CD14-positive monocyte (primary cell): Measurements from ENCODE around the gene HSPB1. TPM values are rescaled to one million over a fixed set of nuclear protein-coding genes. Genes with fewer than 3 reads are reported as not detected.

Experiments
- DNase-seq, 3 donors: peaks; one replicate each; pipeline ENCODE4 v3.0.0-alpha.2; 2011 to 2022
- H2AFZ ChIP-seq: 2 replicates; pipeline ENCODE4 v1.6.0; 2012; ENCODE audit warnings: mild to moderate bottlenecking, low read depth, low read length, inconsistent platforms; ENCODE audit not compliant: insufficient read depth, poor library complexity, severe bottlenecking
- H3K27ac ChIP-seq, 2 donors: 1 replicate in 1 of 2; 2 replicates in 1 of 2; pipeline ENCODE4 v1.5.1; 2012 to 2013; ENCODE audit warnings: low read length in 2 of 2, control low read depth in 1 of 2, inconsistent platforms in 1 of 2, low read depth in 1 of 2, mild to moderate bottlenecking in 1 of 2
- H3K27me3 ChIP-seq, 2 donors: one replicate each; pipeline versions ENCODE4 v1.6.0 to v1.6.1; 2011 to 2013; ENCODE audit warnings: low read length in 2 of 2; ENCODE audit not compliant: control insufficient read depth in 2 of 2, insufficient read depth in 2 of 2
- H3K36me3 ChIP-seq, 2 donors: replicated peaks in 1 of 2; 1 replicate in 1 of 2; 2 replicates in 1 of 2; pipeline versions ENCODE4 v1.5.1 to v1.6.1; 2012 to 2013; ENCODE audit warnings: low read length in 2 of 2, control low read depth in 1 of 2, inconsistent platforms in 1 of 2, mild to moderate bottlenecking in 1 of 2; ENCODE audit not compliant: insufficient read depth in 2 of 2, control insufficient read depth in 1 of 2
- H3K4me1 ChIP-seq, 2 donors: 1 replicate in 1 of 2; 2 replicates in 1 of 2; pipeline versions ENCODE4 v1.5.1 to v1.6.1; 2012 to 2013; ENCODE audit warnings: low read length in 2 of 2, control low read depth in 1 of 2, inconsistent platforms in 1 of 2, mild to moderate bottlenecking in 1 of 2, moderate library complexity in 1 of 2; ENCODE audit not compliant: insufficient read depth in 2 of 2, control insufficient read depth in 1 of 2
- H3K4me2 ChIP-seq: replicated peaks from 2 replicates; pipeline ENCODE3; 2012; ENCODE audit warnings: low read length, moderate library complexity, mild to moderate bottlenecking; ENCODE audit not compliant: poor library complexity, severe bottlenecking; ENCODE audit errors: extremely low read depth
- H3K4me3 ChIP-seq, 3 experiments: fragments of 200-600 bp in 1 of 3; sonication (generic) in 1 of 3; replicated peaks in 1 of 3; 1 replicate in 2 of 3; 2 replicates in 1 of 3; pipeline ENCODE4 v1.5.1; 2011 to 2013; ENCODE audit warnings: low read length in 3 of 3, mild to moderate bottlenecking in 3 of 3, control low read depth in 2 of 3, low read depth in 2 of 3, inconsistent platforms in 1 of 3, moderate library complexity in 1 of 3
- H3K79me2 ChIP-seq: 2 replicates; pipeline ENCODE4 v1.6.0; 2012; ENCODE audit warnings: mild to moderate bottlenecking, control low read depth, inconsistent platforms, low read length, moderate library complexity; ENCODE audit not compliant: insufficient read depth
- H3K9ac ChIP-seq: 2 replicates; pipeline ENCODE4 v1.6.0; 2017; ENCODE audit warnings: low read length, mild to moderate bottlenecking; ENCODE audit not compliant: insufficient read depth, poor library complexity, severe bottlenecking
- H3K9me3 ChIP-seq, 2 donors: replicated peaks in 1 of 2; 1 replicate in 1 of 2; 2 replicates in 1 of 2; pipeline versions ENCODE4 v1.5.1 to v1.6.1; 2012 to 2013; ENCODE audit warnings: low read length in 2 of 2, control low read depth in 1 of 2; ENCODE audit not compliant: control insufficient read depth in 1 of 2, insufficient read depth in 1 of 2
- H4K20me1 ChIP-seq: 2 replicates; pipeline ENCODE4 v1.6.0; 2012; ENCODE audit warnings: mild to moderate bottlenecking, low read length, control low read depth, moderate library complexity; ENCODE audit not compliant: insufficient read depth
- H3K27ac Mint-ChIP-seq, 7 donors: one replicate each; pipeline ENCODE4 v1.8.0; 2020; ENCODE audit warnings: mild to moderate bottlenecking in 7 of 7, mixed read lengths in 7 of 7, moderate library complexity in 6 of 7, inconsistent platforms in 2 of 7
- H3K27me3 Mint-ChIP-seq, 3 donors: one replicate each; pipeline ENCODE4 v1.8.0; 2021 to 2022; ENCODE audit warnings: low read depth in 3 of 3, mild to moderate bottlenecking in 3 of 3, mixed read lengths in 3 of 3, moderate library complexity in 3 of 3, inconsistent platforms in 1 of 3
- H3K36me3 Mint-ChIP-seq, 2 donors: one replicate each; pipeline ENCODE4 v1.8.0; 2020; ENCODE audit warnings: mixed read lengths in 2 of 2, inconsistent platforms in 1 of 2, mild to moderate bottlenecking in 1 of 2
- H3K4me1 Mint-ChIP-seq: one replicate; pipeline ENCODE4 v1.8.0; 2020; ENCODE audit warnings: mild to moderate bottlenecking, mixed read lengths
- H3K4me3 Mint-ChIP-seq, 2 donors: one replicate each; pipeline ENCODE4 v1.8.0; 2020; ENCODE audit warnings: mild to moderate bottlenecking in 2 of 2, mixed read lengths in 2 of 2, moderate library complexity in 1 of 2
- H3K9me3 Mint-ChIP-seq, 7 donors: one replicate each; pipeline ENCODE4 v1.8.0; 2020 to 2022; ENCODE audit warnings: mixed read lengths in 7 of 7, mild to moderate bottlenecking in 6 of 7, moderate library complexity in 6 of 7, inconsistent platforms in 2 of 7
- CTCF ChIP-seq: fragments of 200-600 bp; IDR thresholded peaks from one replicate; pipeline ENCODE4 v1.8.0; 2022; ENCODE audit warnings: antibody characterized with exemption, mild to moderate bottlenecking
- WGBS: methylation state at CpG from one replicate; pipeline ENCODE4 v1.1.5; 2013; ENCODE audit warnings: missing lambda C conversion rate; ENCODE audit not compliant: insufficient coverage; 5-methylcytosine and 5-hydroxymethylcytosine counted together
- intact Hi-C, 2 donors: fragments of 100-400 bp; cut with micrococcal nuclease; formaldehyde crosslinking; loops; one replicate each; pipeline versions ENCODE4 v1.15.0 to v1.15.1; 2023
- polyA plus RNA-seq, 3 donors: library from polyadenylated mRNA; depleted of rRNA in 1 of 3; unstranded in 2 of 3; stranded (reverse) in 1 of 3; fragments of 300-500 nt in 2 of 3; fragments of >200 nt in 1 of 3; fragmentation: Illumina TruSeq in 2 of 3; gene quantifications; 1 replicate in 2 of 3; 2 replicates in 1 of 3; pipeline ENCODE4 v1.2.3, GENCODE V29; 2012 to 2021

HSPB1 gene
- polyA plus RNA-seq, 3 donors, result 8.3 to 20.7 (median 8.9) TPM

GRCh38 chr7:76296743-76297740, 5.4 kb upstream of the HSPB1 start:
- H3K9me3 ChIP-seq, result no peaks in the 10 kb centered on the region
- H3K79me2 ChIP-seq, result no peaks in the 10 kb centered on the region
- Mint-ChIP-seq H3K4me3 (no peak overlapping the region), H3K27ac (peak overlapping the region in 1 of 7 donors; percentile 60), H3K4me1 (peaks cover 26% of the 10 kb centered on the region), H3K9me3 (peaks cover 0 to 3% (median 0%) of the 10 kb centered on the region in 7 donors), H3K36me3 (no peaks in the 10 kb centered on the region), H3K27me3 (peaks cover 3 to 12% (median 10%) of the 10 kb centered on the region in 3 donors)
- H4K20me1 ChIP-seq, result no peaks in the 10 kb centered on the region
- no peak for TF ChIP-seq CTCF
- peaks cover 0 to 1% of the 10 kb centered on the region in 2 donors for H3K27me3 ChIP-seq
- DNase-seq, result no peak
- H3K9ac ChIP-seq, result no peak overlapping the region
- WGBS, result 77% methylated on average over 11 of the region's 22 CpGs
- no peak overlapping the region for H3K4me3 ChIP-seq
- H3K27ac ChIP-seq, result no peak overlapping the region
- no peak overlapping the region for H2AFZ ChIP-seq
- no peaks in the 10 kb centered on the region for H3K36me3 ChIP-seq
- intact Hi-C loops, result no loop called here
- no peak overlapping the region for H3K4me2 ChIP-seq
- H3K4me1 ChIP-seq, result peaks cover 17 to 30% of the 10 kb centered on the region in 2 donors

GRCh38 chr7:76300166-76300731, 2.2 kb upstream of the HSPB1 start:
- H3K9me3 ChIP-seq, result no peaks in the 10 kb centered on the region
- H2AFZ ChIP-seq, result no peak overlapping the region
- H3K4me3 ChIP-seq, result no peak overlapping the region
- peaks cover 21 to 31% of the 10 kb centered on the region in 2 donors for H3K4me1 ChIP-seq
- no peak overlapping the region for H3K27ac ChIP-seq
- WGBS, result 85% methylated on average over 5 of the region's 7 CpGs
- Mint-ChIP-seq H3K4me1 (peaks cover 23% of the 10 kb centered on the region), H3K27me3 (peaks cover 5 to 23% (median 16%) of the 10 kb centered on the region in 3 donors), H3K9me3 (peaks cover 0 to 3% (median 0%) of the 10 kb centered on the region in 7 donors), H3K27ac (peak overlapping the region in 2 of 7 donors; percentile 14 to 50), H3K4me3 (peak overlapping the region in 1 of 2 donors; percentile 12), H3K36me3 (no peaks in the 10 kb centered on the region)
- H3K79me2 ChIP-seq, result no peaks in the 10 kb centered on the region
- H3K4me2 ChIP-seq, result no peak overlapping the region
- TF ChIP-seq CTCF, result no peak
- peaks cover 0 to 7% of the 10 kb centered on the region in 2 donors for H3K27me3 ChIP-seq
- intact Hi-C loops, result no loop called here
- no peak for DNase-seq
- H4K20me1 ChIP-seq, result no peaks in the 10 kb centered on the region
- no peaks in the 10 kb centered on the region for H3K36me3 ChIP-seq
- no peak overlapping the region for H3K9ac ChIP-seq
